GM21390 (cell line): ENCODE measurements around the gene KRTAP5-2.
"Not testable (repeated sequence)": the region's sequence is repeated elsewhere in the genome, so short reads cannot be mapped to it uniquely, and the experiment has no call there.

Experiments
- ATAC-seq: cut with Tn5 transposase; IDR thresholded peaks from one replicate; pipeline ENCODE4 v1.9.1; 2021; ENCODE audit not compliant: unreplicated experiment

KRTAP5-2 gene

DNA sequence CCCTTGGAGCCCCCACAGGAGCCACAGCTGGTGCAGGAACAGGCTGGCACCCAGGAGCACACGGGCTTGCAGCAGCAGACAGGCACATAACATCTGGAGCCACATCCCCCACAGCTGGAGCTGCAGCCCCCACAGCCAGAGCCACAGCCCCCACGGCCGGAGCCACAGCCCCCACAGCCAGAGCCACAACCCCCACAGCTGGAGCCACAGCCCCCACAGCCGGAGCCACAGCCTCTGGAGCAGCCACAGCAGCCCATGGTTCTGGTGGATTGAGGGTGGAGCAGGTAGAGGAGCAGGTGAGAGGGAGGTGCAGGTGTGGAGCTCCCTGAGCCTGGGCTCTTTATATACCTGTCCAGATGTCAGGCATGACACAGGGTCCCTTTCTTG lies at the start of gene KRTAP5-2:
Gene KRTAP5-2, minus strand, starts transcription at position 301 of the 387 bp plus-strand sequence. Its CDS starts 44 bp downstream, at position 257.
- no peak for ATAC-seq

DNA sequence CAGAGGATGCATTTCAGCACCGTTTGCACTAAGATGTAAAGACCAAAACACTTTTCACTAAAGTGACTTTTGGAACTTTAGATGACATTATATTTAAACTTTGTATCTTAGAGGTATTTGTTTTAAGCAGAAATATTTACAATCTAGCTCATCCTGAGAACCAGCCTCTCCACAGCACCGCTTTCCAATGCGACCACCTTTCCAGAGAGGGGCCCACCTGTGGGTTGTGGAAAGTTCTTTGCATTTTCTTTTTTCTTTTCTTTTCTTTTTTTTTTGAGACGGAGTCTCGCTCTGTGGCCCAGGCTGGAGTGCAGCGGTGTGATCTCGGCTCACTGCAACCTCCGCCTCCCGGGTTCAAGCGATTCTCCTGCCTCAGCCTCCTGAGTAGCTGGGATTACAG lies 48.4 kb upstream of the KRTAP5-2 start:
- ATAC-seq: not testable (repeated sequence)

DNA sequence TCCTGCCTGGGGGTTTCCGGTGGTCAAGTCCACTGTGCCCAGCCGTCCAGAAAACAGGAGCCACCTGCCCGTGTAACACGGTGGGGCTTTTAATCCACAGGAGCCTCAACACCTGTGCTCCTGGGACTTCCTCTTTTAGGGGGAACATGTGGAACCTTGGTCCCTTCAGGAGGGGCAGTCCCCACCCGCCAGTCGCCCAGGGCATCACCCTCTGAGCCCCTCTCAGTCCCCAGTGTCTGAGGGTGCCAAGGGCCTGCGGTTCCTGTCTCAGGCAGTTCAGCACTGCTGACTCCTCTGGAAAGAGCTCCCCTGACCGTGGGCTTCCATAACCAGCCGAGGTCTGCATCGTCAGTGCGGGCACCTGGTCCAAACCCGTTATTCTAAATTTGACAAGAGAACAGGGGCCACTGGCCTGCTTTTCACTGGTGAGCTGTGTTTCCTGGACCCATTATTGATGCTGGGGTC lies 47.3 kb upstream of the KRTAP5-2 start:
- no peak for ATAC-seq

- no peak for ATAC-seq
Measured at GRCh38 chr11:1644601-1645356, 46.7 kb upstream of the KRTAP5-2 start.

DNA sequence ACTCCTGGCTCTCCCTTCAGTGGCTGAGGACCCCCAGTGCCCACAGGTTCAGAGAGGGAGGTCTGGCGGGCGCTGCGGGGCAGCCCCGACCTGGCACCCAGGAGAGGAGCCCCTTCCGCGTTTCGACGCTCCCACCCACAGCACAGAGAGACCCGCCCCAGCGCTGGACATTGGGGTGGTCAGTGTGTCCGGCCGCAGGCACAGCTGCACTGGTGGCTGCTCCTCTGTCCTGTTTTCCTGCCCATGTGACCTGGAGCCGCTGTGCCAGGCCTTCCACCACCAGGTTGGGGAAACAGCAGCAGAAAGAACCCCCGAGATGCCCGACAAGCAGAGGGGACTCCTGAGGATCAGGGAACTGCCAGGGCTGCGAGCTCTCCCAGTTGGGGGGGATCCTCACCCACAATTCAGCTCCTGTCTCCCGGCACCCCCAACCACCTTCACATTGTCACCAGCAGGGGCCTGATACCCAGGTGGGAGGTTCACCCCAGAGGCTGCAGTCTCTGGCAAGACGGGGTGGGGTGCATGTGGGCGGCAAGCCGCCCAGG lies 45.1 kb upstream of the KRTAP5-2 start:
- ATAC-seq: no peak

GRCh38 chr11:1642288-1643145 lies 44.4 kb upstream of the KRTAP5-2 start:
- ATAC-seq: no peak

DNA sequence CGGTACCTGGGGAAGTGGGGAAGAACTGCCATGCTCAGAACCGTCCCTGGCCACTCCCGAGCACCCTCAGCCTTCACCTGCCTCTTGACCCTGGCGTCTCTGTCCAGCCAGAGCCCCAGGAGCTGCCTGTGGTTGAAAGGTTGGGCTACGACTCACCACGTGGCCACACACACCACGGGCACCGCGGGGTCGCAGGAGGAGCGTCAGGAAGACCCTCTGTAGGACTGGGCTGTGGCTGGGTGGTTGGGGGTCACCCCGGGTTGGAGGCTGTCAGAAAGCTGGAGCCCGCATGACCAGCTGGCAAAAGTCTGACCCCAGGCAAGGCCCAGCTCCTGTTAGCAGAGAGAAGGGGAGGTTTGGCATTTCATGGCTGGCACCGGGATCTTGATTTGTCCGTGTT lies 43.0 kb upstream of the KRTAP5-2 start:
- ATAC-seq: no peak

DNA sequence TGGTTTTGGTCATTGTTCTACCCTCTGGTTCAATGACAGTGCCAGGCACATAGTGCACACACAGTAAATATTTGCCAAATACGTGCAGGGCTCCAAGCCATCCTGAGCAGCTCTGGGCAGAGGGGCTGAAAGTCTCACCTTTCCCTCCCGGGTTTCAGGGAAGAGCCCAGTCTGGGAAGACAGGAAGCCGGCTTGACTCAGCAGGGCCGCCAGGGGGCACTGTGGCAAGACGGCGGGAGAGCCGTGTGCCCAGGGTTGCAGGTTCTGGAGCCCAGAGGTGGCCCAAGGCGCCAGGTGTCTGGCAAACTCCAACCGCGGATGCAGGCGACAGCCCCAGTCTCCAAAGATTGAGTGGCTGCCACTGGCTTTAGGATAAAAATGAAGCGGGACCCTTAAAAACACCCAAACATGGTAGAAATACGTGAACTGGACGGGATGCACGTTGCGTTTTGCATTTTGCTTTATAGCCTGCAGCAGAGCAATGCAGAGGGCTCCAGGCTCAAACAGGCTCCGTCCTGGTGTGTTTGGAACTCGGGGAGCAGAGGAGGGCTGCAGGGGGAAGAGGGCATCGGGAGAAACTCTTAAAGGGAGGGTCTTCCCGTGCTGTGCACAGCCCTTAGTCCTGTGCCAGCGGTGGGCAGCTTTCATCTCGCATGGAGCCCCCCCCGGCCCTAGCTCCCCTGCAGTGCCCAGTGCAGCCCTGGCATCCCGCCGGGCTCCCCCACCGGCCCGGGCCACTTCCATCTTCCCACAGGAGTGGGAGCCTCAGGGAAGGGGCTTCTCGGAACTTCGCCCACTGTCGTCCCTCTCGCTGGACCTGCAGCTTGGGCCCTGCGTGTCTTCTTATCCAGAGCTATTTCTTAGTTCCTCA lies 42.2 kb upstream of the KRTAP5-2 start:
- no peak for ATAC-seq

- ATAC-seq: no peak
Measured at GRCh38 chr11:1639666-1640065, 41.6 kb upstream of the KRTAP5-2 start.

- no peak for ATAC-seq
Measured at GRCh38 chr11:1639102-1639620, 41.1 kb upstream of the KRTAP5-2 start.

DNA sequence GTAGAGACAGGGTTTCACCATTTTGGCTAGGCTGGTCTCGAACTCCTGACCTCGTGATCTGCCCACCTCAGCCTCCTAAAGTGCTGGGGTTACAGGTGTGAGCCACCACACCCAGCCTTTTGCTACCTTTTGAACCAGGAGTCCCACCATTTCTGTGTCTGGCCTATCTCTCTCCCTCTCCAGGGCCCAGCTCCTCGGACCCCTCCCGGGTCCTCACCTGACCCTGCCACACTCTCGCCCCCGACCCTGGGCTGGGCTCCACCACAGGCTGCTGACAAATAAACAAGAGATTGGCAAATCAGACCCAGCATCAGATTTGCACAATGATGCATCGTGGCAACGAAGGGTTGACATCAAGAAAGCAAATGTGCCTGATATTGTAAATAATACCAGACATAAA lies 40.2 kb upstream of the KRTAP5-2 start:
- ATAC-seq: no peak

GRCh38 chr11:1637628-1638027 lies 39.5 kb upstream of the KRTAP5-2 start:
- ATAC-seq: no peak

- ATAC-seq: no peak
Measured at GRCh38 chr11:1636291-1636950, 38.3 kb upstream of the KRTAP5-2 start.

GRCh38 chr11:1633864-1634263 lies 35.8 kb upstream of the KRTAP5-2 start:
- no peak for ATAC-seq

GRCh38 chr11:1632053-1632714 lies 34.1 kb upstream of the KRTAP5-2 start:
- no peak for ATAC-seq

DNA sequence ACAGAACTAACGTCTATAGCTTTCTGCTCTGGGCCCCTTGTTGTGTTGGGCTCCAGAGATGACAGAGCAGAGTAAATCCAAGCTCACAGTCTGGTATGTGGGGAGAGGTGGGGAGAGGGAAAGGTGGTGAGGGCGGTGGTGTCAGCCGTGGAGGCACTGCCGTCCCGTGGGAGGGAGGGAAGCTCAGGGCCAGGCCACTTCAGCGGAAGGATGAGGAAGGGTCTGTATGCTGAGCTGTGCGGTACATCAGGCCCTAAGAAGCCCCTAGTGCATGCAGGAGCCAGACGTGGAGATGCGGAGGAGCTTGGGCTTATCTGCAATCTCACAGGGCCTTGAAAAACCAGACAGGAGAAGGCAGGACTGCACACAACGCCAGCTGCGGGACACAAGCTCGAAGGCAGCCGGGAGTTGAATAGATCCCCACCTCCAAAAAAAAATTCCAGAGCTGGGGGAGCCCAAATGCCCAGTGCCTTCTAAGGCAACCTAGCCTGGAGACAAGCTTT lies 33.0 kb upstream of the KRTAP5-2 start:
- no peak for ATAC-seq

DNA sequence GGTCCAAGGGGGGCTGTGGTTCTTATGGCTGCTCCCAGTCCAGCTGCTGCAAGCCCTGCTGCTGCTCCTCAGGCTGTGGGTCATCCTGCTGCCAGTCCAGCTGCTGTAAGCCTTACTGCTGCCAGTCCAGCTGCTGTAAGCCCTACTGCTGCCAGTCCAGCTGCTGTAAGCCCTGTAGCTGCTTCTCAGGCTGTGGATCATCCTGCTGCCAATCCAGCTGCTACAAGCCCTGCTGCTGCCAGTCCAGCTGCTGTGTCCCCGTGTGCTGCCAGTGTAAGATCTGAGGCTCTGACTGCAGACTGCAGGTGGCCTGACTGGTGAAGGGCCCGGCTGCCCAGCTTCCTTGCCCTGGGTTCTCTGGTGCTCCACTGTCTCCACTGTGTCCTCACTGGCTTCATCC lies 32.2 kb upstream of the KRTAP5-2 start:
- ATAC-seq: no peak

DNA sequence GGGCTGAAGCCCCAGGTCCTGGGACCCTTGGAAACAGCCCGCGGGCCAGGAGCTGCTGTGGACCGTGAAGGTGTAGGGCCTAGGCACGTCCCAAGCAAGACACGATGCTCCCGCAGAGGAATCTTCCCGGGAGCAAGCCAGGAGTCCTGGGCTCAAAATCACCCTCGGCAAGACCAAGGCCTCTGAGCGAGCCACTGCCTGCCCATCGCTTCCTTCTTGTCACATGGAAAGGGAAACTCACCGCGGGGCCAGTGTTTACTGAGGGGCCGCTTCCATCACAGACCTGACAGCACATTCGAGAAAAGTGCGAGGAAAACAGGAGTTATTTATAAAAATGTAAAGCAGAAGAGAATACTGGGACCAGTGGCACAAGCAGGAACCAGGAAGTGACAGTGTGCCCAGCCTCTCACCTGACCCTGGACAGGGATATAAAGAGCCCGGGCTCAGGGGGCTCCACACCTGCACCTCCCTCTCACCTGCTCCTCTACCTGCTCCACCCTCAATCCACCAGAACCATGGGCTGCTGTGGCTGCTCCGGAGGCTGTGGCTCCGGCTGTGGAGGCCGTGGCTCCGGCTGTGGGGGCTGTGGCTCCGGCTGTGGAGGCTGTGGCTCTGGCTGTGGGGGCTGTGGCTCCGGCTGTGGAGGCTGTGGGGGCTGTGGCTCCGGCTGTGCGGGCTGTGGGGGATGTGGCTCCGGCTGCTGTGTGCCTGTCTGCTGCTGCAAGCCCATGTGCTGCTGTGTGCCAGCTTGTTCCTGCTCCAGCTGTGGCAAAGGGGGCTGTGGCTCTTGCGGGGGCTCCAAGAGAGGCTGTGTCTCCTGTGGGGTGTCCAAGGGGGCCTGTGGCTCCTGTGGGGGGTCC lies 31.5 kb upstream of the KRTAP5-2 start, which contains the start of gene KRTAP5-5:
Gene KRTAP5-5, plus strand, starts transcription at position 450 of the 860 bp plus-strand sequence. Its CDS starts 66 bp downstream, at position 516.
- no peak for ATAC-seq
